ENCODE results near the gene CHCHD1.
"Not testable (repeated sequence)": the region's sequence is repeated elsewhere in the genome, so short reads cannot be mapped to it uniquely, and the experiment has no call there.

CHCHD1 gene

DNA sequence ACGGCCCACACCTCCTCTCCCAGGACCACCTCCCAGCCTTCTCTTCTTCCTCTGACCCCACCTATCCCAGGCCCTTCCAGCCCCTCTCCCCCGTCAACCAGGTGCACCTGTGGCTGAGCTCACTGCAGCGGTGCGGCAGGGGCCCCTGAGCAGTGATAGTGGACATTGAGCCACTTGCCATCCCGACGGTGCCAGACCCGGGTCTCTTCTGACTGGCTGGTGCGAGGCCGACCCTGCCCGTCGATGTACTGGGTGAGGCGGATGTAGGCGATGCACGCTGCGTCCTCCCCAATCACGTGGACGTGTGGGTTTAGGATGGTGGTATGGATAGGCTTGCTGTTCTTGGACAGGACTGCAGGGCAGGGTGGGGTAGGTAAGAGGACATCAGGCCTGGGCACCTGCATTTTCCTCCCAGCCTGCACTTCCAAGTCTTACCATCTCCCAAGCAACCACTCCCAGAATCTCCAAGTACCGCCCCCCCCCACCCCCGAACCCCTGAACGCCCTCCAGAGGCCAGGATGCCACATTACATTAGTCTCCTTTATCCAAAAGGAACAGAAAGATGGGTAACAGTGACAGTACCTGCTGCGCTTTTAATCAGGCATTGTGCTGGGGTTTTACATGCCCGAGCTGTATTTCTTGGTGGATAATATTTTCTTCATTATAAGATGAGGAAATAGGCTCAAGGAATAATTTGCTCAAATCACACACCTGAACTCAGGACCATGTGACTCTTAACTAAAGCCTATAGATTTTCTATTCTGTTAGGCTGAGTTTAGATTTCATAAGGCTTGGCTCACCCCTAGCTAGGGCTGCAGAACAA, 33.3 kb downstream of the CHCHD1 start:
- peak; percentile 20 for DNase-seq

DNA sequence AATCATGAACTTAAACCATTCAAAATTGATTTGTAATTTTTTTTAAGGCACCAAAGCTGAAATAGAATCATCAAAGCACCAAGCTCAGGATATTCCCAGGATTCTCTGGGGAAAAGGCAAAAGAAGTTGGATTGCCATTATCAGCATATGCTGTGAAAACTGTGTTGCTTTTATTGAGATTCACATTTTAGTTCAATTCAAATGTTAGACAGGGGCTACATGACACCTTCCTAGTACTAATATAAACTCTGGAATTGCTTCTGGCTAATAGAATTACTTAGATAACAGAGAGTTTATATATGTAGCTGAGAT, 33.8 kb downstream of the CHCHD1 start:
- no peak for DNase-seq

DNA sequence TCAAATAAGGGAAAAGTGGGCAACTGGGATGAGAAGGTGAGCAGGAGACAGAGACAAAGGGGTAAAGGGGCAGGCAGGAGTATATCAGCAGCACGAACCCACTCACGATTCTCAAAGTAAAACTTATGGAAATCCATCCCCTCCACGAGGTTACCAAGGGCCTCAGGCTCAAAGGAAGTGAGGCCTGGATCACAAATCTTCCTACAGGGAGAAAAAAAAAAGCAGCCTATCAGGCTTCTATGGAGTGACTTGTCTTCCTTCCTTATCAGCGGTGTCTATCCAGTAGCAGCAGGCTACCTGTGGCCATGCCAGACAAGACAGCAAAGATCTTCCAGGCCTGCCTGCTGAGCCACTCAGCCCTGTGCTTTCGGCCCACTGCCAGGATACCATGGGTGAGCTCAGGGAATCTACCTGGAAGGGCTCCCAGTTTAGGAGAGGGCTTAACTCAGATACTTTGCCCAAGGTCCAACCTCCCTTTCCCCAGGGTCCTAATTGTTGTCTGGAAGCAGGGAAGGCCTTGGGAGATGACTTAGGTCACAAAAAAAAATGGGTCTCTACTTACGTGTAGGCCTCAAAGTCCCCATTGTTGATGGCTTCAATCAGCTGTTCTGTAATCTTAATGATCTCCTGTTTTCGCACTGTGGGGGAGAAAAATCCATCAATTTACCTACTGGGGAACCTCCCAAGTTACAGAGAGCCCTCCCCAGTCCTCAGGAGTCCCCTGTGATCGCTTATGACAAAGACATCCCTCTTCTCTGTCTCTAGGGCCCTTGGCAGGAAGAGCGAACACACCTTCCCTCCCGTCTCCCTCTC, 35.3 kb downstream of the CHCHD1 start:
- no peak for DNase-seq

DNA sequence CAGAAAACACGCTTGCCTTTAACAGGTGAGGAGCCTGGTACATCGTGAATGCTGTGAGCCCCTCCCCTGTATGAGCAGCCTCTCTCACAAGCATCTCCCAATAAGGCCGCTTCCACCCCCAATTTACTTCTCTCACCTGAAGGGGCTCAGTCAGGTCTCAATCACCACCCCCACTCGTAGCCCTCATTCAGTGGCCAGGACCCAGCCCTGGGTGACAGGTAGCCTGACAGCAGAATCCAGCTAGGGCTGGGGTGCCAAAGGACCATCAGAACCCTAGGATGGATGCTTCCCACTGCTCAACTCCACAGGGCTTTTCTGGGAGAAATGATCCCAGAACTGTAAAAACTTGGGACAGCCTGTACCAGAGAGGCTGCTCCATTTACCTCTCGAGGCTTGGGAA, 36.0 kb downstream of the CHCHD1 start:
- no peak for DNase-seq

DNA sequence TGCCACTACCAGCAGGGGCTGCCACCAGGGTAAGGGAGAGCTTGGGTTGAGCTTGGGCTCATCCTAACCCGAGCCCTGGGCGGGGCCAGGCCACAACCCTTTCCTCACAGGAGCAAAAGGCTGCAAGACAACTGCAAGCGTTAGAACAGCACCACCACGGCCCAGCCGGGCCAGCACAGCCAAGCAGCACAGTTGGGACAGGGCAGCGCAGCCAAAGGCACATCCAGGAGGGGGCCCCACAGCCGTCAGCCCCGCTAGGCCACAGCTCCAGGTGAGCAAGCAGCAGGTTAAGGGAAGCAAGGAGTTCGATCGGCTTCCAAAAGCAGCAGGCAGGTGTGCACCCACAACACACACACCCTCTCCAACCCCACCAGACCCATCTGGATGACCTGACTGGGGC, 36.6 kb downstream of the CHCHD1 start:
- DNase-seq, result no peak

DNA sequence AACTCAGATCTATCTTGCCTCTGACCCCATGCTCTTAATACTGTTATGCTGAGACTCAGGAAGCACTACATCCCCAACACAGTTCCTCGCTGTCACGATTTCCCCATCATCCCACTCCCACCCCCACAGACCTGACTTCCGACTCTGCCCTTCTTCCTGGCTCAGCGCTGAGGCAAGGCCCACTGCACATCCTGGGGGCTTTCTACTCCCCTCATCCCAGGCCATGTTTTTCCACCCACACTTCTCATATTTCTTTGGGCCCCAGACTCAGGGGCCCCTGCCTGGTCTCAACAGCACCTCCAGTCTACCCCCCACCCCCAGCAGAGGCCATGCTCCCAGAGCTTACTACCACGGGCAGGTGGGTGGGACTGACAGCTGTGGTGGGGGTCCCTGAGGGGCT, 37.2 kb downstream of the CHCHD1 start:
- no peak for DNase-seq

DNA sequence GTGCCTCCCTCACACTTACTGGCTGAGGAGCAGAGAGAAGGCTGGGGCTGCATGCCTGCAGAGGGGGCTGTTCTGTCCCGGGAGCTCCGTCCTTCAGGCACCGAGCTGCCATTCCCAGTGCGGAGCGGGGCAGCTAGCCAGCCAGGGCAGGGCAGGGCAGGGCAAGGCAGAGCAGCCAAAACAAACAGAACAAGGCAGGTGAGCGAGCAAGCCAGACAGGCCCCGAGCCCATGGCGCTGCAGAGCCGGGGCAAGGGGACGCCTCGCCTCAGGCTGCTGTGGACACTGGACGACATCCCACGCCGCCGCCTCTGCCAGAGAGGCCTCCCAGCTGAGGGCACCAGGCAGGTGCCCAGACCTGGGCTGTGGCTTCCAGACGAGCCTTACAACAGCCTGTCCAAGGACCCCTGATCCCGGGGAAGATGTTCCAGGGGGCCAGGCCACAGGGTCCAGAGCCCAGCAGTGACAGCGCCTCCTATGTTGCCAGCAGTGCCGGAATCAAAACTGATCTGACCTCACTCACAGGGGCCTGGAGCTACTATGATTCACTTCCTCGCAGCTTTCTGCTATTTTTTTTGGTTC, 37.8 kb downstream of the CHCHD1 start:
- no peak for DNase-seq

DNA sequence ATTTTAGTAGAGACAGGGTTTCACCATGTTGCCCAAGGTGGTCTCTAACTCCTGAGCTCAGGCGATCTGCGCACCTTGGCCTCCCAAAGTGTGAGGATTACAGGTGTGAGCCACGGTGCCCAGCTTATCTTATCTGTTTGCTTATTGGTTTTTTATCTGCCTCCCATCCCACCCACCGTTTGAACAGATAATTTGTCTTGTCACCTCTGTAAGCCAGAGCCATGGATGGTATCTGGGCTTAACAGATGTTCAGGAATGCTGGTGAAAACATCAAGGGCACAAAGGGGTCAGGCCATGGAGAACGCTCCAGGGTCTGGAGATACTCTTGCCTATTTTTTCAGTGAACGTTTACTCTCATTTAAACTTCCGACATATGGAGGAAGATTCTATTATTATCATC, 41.5 kb downstream of the CHCHD1 start:
- no peak for DNase-seq

DNA sequence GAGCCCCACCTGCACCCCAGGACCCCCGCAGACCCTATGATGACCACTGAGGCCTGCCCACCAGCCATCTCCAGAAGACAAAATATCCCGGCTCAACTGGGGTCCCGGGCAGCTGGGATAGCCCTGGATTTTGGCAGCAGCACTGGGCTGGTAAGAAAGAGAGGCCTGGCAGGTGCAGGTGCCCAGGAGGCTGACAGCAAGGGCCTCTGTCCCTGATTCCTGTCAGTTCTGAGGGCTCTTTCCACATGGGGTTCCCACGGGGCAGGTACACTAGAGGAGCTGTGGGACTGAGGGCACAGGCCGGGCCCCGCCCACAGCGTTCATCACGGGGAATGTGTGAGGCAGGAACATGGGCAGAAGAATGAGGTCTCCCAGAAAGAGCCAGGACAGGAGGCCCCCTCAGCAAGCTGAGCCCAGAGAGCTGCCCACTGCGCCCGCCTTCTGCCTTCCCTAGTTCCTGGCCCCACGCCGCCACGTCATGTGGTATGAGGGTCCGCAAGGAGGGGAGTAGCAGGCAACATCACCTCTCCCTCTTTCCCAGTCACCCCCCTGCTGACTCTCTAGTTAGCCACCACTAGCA, 42.4 kb downstream of the CHCHD1 start:
- no peak for DNase-seq

DNA sequence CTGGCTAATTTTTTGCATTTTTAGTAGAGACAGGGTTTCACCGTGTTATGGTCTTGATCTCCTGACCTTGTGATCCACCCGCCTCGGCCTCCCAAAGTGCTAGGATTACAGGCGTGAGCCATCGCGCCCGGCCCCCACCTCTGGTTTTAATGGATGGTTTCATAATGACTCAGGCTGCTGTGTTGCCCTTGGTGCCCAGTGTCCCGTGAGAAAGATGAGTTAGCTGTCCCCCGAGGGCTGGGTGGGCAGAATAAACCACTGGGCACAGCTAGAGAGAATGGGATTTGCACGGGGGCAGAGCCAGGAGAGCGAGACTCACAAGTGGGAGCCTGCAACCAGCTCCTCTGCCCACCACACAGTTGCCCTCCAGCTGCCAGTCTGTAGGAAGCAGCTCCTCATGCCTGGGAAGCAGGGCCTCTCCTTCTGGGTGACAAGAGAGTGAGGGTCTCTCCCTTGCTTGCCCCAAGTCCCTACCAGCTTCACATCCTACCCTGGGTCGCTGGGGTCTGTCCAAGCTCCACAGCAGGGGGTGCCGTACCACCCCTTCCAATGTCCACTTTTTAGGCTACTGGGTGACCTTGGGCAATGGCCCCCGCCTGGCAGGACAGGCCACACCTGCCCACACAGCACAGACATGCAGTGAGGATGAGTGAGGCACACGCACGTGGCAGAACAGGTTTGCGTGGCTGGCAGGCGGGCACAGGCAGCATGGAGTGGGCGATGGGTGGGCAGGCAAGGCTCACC, 45.7 kb downstream of the CHCHD1 start:
- no peak for DNase-seq

DNA sequence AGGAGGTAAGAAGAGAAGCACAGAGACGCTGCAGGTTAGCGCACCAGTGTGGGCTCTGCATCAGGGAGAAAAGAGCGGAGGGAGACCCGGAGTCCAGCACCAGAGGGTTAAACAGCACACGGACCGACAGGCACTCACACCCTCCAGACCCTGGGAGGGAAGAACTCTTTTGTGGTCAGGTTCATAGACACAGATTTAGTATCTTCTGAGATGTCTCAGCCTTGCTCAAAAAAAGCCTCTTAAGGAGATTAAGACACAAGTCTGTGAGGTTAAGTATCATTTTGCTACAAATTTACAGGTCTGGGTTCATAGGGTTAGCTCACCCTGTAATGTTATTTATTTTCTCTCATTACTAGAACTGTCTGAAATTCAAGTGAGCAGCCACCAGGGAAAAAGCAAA, 46.3 kb downstream of the CHCHD1 start:
- DNase-seq, result no peak

DNA sequence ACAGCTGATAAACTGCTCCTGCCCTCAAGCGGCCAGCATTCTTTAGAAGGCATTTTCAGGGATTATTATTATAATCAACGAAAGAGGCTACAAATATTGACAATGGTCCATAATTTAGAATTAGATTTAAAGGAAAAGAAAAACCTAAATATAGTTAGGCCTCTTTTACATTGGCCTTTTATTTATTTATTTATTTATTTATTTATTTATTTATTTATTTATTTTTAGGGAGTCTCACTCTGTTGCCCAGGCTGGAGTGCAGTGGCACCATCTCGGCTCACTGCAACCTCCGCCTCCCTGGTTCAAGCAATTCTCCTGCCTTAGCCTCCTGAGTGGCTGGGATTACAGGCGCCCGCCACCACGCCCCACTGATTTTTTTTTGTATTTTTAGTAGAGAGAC, 47.2 kb downstream of the CHCHD1 start:
- DNase-seq, result not testable (repeated sequence)
